GM12872 (cell line): ENCODE data around the gene S100A10.

ENCODE experiments used
- TF ChIP-seq, protein P1 (sequence below): IDR thresholded peaks from 3 replicates; pipeline ENCODE4 v1.5.1; 2011; ENCODE audit warnings: low read depth, mild to moderate bottlenecking, low read length, moderate library complexity; ENCODE audit not compliant: insufficient read depth

Gene S100A10

DNA sequence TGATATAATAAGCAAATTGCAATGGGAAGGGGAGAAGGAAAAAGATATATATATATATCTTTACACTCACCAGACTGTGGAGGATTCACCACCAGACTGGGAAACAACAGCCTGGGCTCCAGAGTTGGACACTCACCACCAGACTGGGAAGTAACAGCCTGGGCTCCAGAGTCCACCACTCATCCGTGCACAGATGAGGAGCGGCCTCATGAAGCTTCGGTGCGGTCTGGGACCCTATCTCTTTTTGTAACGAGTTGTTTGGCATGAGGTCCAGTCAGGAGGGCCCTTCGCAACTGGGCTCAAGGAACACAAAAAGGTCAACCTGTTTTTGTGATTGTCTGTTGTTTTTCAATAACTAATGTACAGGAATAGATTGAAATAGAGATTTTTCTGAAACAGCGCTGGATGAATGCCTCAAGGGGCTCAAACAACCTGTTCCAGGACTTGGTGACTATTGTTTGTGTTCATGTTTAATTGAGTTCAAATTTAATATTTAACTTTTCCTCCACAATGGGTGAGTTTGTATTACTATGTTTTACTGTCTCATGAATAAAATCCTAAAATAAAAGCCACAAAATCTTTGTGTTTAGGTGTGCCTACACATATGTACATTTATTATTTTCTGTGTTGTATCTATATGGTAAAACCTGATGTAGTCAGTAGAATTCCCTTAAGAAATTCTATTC, 40.1 kb downstream of the S100A10 start:
- TF ChIP-seq, protein P1, sequence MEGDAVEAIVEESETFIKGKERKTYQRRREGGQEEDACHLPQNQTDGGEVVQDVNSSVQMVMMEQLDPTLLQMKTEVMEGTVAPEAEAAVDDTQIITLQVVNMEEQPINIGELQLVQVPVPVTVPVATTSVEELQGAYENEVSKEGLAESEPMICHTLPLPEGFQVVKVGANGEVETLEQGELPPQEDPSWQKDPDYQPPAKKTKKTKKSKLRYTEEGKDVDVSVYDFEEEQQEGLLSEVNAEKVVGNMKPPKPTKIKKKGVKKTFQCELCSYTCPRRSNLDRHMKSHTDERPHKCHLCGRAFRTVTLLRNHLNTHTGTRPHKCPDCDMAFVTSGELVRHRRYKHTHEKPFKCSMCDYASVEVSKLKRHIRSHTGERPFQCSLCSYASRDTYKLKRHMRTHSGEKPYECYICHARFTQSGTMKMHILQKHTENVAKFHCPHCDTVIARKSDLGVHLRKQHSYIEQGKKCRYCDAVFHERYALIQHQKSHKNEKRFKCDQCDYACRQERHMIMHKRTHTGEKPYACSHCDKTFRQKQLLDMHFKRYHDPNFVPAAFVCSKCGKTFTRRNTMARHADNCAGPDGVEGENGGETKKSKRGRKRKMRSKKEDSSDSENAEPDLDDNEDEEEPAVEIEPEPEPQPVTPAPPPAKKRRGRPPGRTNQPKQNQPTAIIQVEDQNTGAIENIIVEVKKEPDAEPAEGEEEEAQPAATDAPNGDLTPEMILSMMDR = no peak

DNA sequence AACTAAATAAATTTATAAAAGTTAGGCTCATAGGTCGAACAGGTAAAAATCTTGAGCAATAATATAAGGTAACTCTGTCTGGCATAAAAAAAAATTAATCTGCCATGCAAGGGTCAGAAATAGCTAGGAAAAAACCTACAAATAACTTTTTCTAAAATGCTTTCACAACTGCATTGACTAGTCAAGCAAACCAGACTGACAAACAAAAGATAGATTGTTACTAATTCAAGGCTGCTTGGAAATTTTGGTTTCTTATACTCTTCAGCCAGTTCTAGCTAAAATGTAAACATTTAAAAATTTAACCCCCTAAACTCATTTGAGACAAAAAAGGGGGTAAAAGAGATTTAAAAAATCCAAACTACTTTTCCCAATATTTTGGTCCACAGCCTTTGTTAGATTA, 40.8 kb downstream of the S100A10 start:
- TF ChIP-seq, protein P1 = no peak

DNA sequence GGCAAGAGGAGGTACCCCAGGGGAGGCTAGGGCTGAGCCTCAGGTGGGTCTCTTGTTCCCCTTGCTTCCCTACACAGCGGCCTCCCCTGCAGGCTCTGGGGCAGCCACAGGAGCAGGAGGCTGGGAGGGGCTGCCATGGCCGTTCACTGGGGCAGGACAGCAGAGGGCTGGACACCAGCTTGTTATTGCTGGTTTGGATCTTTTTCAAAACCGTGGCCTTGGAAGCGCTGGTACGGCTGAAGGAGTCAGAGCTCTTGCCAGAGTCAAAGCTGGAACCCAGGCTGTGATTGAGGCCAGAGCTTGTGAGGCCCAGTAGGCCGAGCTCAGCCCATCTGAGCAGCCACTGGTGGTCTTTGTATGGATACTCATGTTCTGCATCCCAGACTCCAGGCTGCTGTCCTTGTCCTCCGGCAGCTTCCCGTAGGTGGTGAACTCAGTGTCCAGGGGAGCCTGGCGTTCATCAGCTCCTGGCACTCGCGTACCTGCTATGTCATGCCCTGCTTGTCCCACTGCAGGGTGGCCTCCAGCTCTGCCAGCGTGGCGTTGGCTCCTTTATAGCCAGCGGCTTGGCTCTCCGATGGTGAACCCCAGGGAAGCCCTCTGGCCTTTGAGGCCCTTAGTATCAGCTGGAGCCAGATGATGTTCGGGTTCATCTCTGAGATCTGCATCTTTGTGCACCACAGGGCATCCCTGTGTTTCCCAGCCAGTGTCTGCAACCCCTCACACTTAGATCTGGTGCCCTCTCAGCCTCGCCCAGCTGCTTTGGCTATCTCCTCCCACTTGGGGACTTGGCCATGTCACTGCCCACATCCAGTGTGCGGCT, 44.1 kb downstream of the S100A10 start:
- TF ChIP-seq, protein P1 = no peak

DNA sequence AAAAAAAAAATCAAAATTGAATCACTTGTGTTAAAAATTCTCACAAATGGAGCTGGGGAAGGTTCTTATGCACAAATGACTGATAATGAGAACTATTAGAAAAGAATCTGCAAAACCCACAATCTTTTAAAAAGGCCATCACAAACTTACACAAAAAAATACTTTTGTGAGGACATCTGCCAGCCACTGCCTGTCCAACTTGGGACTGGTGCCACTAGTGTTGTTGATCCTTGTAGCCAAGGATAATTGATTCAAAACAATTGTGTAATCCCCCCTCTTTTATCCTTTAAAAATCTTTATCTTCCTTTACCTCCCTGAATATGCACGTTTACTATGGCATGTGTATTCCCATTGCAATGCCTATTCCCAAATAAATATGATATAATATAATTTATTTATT, 45.2 kb downstream of the S100A10 start:
- TF ChIP-seq, protein P1 = no peak

DNA sequence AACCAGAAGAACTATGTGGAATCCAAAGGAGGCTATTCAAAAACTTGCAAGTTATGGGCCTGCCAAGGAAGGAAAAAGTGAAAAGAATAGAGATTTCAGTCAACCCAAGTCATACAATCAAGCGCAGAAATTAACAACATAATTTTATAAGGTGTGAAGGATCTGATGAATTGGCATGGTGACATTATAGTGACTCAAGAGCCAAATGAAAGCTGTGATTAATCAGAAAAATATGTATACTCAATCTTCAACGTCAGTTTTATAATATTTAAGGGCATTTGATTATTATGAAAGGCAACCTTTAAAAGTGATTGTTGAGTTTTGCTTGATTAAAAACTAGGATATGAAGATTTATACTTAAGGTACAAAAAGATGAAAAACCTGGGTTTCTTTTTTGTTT, 46.5 kb downstream of the S100A10 start:
- TF ChIP-seq, protein P1 = no peak

DNA sequence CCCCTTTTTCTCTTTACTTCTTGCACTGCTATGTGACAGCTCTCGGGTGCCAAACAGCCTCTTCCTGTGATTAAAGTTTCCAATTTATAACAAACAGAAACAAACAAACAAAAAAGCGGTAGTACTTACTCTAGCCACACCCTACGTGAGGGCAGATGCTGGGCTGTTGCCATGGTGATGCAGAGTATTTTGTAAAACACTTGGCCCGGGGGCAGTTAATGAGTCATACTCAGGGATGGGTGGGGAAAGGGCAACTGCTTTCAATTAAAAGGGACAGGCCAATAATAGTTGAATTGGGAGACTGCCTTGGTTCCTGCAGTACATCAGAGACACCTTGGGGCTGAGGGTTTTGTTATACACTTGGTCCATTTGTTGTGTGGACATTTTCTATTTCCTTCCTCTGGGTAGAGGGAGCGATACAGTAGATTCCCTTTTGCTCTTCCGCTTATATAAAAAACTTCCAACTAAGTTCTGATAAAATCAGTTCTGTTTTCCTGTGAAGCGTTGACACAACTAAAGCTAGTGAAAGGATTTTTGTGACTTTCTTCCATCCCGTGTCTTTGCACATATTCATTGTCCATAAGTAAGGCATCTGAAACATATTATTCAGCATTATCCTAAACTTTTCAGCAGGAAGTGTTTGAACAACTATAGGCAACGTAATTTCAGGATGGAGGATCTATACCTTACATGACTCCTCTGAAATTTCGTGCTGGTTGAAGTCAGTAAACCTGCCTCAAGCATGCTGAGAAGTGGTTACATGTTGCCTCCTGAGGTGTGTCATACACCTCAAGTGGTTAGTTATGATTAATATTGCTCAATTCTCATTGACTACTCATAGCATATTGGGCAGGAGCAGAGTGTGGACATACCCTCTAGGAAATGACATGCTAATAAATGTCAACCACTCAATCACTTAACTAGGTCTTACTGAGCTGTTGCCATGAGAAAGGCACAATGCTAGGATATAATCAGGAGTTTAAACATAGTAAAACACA, 47.6 kb downstream of the S100A10 start:
- TF ChIP-seq, protein P1 = no peak

DNA sequence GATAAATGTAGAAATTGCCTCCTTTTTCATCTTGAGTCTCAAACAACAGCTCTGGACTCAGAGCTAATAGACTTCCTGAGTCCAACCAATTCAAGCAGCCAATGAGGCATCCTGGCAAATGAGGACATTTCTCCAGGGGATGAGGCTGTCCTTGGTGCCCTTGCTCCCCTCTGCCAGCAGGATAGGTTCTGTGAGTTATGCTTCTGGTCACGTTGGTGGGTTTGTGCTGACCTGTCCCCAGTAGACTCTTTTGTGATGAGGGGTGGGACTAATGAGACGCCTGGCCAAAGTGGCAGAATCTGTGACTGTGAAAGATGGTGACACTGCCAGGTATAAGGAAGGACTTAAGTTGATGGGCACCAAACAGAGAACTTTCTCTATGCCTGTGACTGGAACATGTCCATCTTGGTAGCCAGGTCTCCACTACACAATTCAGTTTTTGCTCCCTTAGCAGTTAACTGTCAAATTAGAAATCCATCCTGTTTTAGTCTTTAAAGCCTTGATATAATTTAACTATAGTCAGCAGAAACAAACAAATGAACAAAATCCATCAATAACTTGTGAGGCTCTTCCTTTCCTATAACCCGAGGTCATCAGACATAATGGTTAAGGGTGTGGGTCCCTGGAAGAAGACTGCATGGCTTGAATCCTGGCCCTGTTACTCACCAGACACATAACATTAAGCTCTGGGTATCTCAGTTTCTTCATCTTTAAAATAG, 48.6 kb downstream of the S100A10 start:
- TF ChIP-seq, protein P1 = no peak
